Measurements from ENCODE around the gene NPTN. TPM values are rescaled to one million over a fixed set of nuclear protein-coding genes. Genes with fewer than 3 reads are reported as not detected.

Gene NPTN
- total and polyA plus RNA-seq, 12 donors = 89.9 to 212 (median 186) TPM

DNA sequence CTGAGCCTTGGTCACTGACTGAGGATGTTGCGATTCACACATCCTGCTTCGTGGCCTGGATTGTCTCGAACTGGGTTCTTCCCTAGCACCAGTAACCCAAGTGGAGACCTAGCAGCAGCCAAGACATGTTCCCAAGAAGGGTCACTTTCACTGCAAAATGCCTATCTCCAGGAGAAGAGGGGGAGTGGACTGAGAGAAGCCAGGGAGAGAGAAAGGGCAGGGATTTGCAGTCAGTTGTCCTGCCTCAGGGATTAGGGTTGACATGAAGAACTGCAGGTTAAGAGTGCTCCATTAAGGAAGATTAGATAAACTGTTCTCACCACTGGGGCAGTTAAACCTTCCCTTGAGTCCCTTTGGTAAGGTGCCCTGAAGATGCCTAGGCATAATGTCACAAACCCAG lies 45.3 kb upstream of the NPTN start:
- WGBS, 2 donors = 72 to 80% methylated on average over 3 of the region's 3 CpGs
- ATAC-seq = no peak

DNA sequence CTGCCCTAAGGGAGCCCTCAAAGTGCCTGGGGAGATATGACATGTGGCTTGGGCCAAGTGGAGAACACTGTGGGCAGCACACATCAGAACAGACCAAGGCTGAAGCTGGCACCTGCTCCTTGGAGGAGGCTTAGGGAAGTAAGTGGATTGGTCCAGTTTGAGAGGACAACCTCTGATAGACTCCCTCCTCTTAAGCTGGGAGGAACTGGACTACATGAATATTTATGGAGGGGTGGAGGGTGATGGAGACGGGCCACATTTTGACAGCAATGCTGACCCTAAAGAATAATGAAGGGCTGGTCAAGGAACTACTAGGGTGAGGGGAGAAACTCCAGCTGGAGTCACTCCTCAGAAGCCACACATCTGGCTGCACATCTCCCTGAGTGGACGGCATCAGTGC lies 44.5 kb upstream of the NPTN start:
- H3K4me3 ChIP-seq = no peak overlapping the region
- DNase-seq (no peak), ATAC-seq (no peak)
- peaks cover 0 to 17% (median 0%) of the 10 kb centered on the region in 9 donors for H3K4me1 ChIP-seq
- intact Hi-C loops (cut with DNase I) = loop anchor here in 7 of 10 donors (1.0 to 2.0 kb wide), 3 partner anchors 19 to 23 kb away; no protein-coding TSS in a partner anchor
- no peak overlapping the region for H3K27ac ChIP-seq
- TF ChIP-seq, protein P1, sequence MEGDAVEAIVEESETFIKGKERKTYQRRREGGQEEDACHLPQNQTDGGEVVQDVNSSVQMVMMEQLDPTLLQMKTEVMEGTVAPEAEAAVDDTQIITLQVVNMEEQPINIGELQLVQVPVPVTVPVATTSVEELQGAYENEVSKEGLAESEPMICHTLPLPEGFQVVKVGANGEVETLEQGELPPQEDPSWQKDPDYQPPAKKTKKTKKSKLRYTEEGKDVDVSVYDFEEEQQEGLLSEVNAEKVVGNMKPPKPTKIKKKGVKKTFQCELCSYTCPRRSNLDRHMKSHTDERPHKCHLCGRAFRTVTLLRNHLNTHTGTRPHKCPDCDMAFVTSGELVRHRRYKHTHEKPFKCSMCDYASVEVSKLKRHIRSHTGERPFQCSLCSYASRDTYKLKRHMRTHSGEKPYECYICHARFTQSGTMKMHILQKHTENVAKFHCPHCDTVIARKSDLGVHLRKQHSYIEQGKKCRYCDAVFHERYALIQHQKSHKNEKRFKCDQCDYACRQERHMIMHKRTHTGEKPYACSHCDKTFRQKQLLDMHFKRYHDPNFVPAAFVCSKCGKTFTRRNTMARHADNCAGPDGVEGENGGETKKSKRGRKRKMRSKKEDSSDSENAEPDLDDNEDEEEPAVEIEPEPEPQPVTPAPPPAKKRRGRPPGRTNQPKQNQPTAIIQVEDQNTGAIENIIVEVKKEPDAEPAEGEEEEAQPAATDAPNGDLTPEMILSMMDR (IDR thresholded peaks at IDR 0.05) = no peak
- H3K9me3 ChIP-seq = no peaks in the 10 kb centered on the region
- peaks cover 0 to 25% (median 0%) of the 10 kb centered on the region in 7 donors for H3K27me3 ChIP-seq
- 86 to 88% methylated on average over 2 of the region's 2 CpGs for WGBS, 2 donors
- H3K36me3 ChIP-seq = no peaks in the 10 kb centered on the region

More for the DNA sequence above, 45.3 kb upstream of the NPTN start:
- no peaks in the 10 kb centered on the region for H3K36me3 ChIP-seq
- TF ChIP-seq, protein P1 (IDR thresholded peaks at IDR 0.05) = no peak
- no peaks in the 10 kb centered on the region for H3K9me3 ChIP-seq
- peaks cover under 1 to 25% (median 3%) of the 10 kb centered on the region in 9 donors for H3K4me1 ChIP-seq
- peaks cover 0 to 27% (median 0%) of the 10 kb centered on the region in 7 donors for H3K27me3 ChIP-seq
- no peak overlapping the region for H3K4me3 ChIP-seq
- H3K27ac ChIP-seq = no peak overlapping the region
- intact Hi-C loops (cut with DNase I) = no loop called here
- no peak for DNase-seq

- ATAC-seq (peak; percentile 63 to 87 (median 84)), DNase-seq (peak in 1 of 2 donors; percentile 65)
- H3K27me3 ChIP-seq = peaks cover 0 to 23% (median 2%) of the 10 kb centered on the region in 7 donors
- intact Hi-C loops (cut with DNase I) = loop anchor here in 7 of 10 donors (1.0 to 2.0 kb wide), 3 partner anchors 20 to 24 kb away; no protein-coding TSS in a partner anchor
- TF ChIP-seq, protein P1 (IDR thresholded peaks at IDR 0.05) = peak; percentile 73 to 85 (median 84)
- no peaks in the 10 kb centered on the region for H3K36me3 ChIP-seq
- 41 to 51% methylated on average over 5 of the region's 5 CpGs for WGBS, 2 donors
- no peak overlapping the region for H3K4me3 ChIP-seq
- H3K27ac ChIP-seq = no peak overlapping the region
- H3K4me1 ChIP-seq = peaks cover 0 to 13% (median 0%) of the 10 kb centered on the region in 9 donors
- no peaks in the 10 kb centered on the region for H3K9me3 ChIP-seq
Measured at GRCh38 chr15:73677146-73677607, 44.0 kb upstream of the NPTN start.

GRCh38 chr15:73674587-73674986 lies 41.4 kb upstream of the NPTN start:
- no peak for ATAC-seq
- H3K9me3 ChIP-seq = no peaks in the 10 kb centered on the region
- WGBS, 2 donors = 95 to 97% methylated on average over 1 of the region's 1 CpG

More at GRCh38 chr15:73674587-73674986, 41.4 kb upstream of the NPTN start:
- H3K36me3 ChIP-seq = no peaks in the 10 kb centered on the region
- H3K4me1 ChIP-seq = peaks cover 0 to 6% (median 0%) of the 10 kb centered on the region in 9 donors
- peaks cover 0 to 30% (median 11%) of the 10 kb centered on the region in 7 donors for H3K27me3 ChIP-seq
- TF ChIP-seq, protein P1 (IDR thresholded peaks at IDR 0.05) = no peak
- no peak for DNase-seq
- no peak overlapping the region for H3K4me3 ChIP-seq
- intact Hi-C loops (cut with DNase I) = no loop called here
- H3K27ac ChIP-seq = no peak overlapping the region
